Activated CD4-positive, CD25-positive, alpha-beta regulatory T cell treated with anti-CD3 and anti-CD28 coated beads, Interleukin-2, amount 50 U/mL, for 72 hours (primary cell): ENCODE results near the gene MGA.

ENCODE experiments used
- DNase-seq: peaks from one replicate; pipeline ENCODE4 v3.0.0; 2021

The MGA gene

GRCh38 chr15:41789236-41789635 lies 129.0 kb downstream of the MGA start:
- DNase-seq: no peak

DNA sequence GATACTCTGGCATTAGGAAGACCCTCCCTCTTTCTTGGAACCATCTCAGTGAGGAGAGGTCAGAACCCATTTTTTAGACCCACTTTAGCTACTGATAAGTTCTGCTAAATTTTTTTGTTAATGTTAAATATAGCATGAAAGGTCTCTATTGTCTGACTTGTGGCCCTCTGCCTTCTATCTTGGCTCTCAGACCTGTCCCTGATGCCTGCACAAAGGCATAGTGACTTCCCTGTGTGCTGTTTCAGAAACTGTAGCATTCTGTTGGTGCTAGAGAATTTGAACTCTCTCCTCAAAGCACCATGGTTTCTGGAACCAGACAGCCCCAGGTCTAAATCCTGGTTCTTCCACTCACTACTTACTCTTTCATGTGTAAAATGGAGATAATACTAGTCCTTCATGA lies 129.5 kb downstream of the MGA start:
- no peak for DNase-seq

DNA sequence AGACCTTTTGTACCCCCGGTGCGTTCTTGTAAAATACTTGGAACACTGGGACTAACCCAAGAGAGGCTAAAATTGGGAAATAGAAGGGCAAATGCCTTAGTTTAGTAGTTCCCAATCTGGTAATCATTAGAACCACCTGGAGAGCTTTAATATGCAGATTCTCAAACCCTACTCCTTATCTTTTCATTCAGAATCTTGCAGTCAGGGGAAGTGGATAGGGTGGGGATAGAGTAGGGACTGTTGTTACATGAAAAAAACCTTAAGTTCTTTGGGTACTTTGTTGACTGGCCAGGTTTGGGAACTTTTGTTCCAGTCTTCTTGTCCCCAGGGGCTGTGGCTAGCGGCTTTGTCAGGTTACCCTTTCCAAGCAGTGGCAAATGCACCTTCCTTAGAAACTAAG lies 130.0 kb downstream of the MGA start:
- no peak for DNase-seq

DNA sequence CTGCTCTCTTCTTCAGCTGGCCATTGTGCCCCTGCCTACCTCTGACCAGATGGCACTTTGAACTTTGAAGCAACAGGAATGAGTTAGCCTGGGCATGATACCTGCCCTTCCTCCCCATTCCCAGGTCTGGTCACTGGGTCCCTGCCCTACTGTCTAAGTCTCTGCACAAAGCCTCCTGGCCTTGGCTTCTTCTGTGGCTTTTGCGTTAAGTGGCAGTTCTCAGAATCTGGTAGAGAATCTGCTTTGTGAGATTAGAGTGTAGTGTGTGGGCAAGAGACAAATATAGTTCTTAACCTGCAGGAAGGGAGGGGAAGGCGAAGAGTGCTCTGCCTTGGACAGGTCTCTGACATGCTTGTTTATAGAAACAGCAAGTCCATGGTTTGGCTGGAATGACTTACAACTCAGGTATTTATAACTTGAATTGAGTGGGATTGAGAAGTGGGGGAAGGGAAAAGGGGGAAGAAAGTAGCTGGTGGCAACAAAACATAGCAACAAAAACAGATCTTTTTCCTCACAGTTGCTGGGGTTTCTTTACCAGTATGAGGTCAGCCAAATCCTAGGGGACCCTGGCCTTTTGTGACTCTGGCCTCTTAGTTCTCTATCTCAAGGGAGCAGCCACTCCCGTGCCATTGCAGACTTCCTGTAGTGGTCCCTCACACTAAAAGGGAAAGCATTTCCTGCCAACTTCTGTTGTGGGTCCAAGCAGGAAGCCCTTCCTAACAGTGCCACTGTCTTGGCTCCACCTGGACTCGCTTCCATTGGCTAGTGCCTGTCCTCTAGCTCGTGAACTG lies 130.7 kb downstream of the MGA start:
- DNase-seq: no peak

- no peak for DNase-seq
Measured at GRCh38 chr15:41791547-41791937, 131.3 kb downstream of the MGA start.

- no peak for DNase-seq
Measured at GRCh38 chr15:41792000-41792637, 131.9 kb downstream of the MGA start.

DNA sequence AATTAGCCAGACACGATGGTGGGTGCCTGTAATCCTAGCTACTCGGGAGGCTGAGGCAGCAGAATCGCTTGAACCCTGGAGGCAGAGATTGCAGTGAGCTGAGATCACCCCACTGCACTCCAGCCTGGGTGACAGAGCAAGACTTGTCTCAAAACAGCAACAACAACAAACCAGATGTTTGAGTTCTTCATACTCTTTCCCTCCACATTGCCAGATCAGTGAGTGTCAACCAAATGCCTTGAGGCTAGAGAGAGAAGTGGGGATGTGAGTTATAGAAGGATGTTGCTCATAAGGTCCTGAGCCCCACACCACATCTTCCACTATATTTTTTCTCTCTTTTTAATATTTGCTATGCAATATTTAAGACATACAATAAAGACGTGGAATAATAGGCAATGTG lies 133.9 kb downstream of the MGA start:
- DNase-seq: no peak

DNA sequence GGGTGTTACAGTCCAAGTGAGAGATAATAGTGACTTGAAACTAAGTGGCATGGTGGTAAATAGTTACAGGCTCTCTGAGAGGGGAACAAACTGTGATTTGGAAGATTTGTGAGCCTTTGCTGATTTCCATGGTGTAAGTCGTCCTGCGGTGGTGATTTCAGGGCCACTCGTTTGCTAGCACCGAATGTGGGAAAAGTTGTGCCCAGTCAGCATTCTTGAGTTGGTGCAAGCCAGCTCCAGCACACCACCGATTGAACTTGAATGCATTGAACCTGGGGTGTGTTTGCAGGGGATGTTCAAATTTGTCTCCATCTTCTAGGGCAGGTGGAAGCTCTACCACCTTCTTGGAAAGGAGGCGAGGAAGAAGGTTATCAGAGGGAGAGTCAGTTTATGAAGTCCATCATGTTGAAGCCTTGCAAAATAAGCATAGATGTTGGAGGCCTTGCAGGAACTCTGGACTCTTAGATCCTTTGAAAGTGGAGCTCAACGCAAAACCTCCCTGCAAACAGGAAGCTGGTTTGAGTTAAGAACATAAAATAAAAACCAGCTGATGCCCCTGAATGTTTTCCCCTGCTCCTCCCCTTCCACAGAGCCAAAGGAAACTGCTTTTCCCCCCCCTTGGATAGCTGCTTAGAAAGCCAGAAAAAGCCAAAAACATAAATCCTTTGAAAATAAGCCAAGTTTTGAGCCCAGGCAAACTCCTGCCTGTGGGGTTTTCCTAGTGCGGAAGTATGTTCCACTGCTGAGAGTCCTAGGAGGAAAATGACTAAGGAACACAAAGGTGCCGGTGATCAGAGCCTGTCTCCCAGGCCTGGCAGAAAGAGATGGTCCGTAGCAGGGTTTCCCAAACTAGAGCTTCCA lies 136.0 kb downstream of the MGA start:
- no peak for DNase-seq

GRCh38 chr15:41797201-41797944 lies 137.2 kb downstream of the MGA start:
- DNase-seq: no peak

GRCh38 chr15:41798607-41799487 lies 138.6 kb downstream of the MGA start:
- no peak for DNase-seq

DNA sequence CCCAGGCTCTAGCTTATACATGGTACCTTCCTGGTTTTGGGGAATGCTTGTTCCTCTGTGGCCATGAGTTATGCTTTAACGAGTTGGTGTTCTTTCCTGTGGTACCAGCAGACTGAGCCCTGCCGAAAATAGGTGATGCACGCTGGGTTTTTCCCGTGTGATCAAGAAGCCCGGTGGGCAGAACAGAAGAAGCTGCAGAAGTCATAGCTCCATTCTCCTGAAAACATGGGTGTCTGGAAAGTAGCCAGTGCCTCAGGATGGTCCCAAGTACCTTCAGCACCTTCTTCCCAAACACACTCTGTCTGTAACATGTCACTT lies 139.2 kb downstream of the MGA start:
- no peak for DNase-seq

DNA sequence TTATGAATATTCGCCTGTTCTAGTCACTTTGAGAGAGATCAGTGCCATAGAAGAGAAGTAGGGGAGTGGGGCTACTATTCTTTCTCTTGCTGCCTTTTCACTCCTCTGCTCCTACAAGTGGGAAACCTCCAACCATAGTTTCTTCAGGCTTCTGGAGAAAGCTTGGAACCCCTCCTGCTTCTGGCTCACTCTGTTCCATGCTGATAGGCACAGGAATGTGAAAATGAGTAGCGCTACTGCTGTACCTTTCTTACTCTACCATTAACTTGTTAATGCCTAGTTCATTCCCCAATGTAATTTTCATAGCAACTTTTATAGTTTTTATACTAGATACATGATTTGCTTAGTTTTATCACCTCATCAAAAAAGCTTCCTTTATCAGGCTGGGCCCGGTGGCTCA lies 141.0 kb downstream of the MGA start:
- DNase-seq: no peak

GRCh38 chr15:41801850-41802455 lies 141.7 kb downstream of the MGA start:
- DNase-seq: no peak

DNA sequence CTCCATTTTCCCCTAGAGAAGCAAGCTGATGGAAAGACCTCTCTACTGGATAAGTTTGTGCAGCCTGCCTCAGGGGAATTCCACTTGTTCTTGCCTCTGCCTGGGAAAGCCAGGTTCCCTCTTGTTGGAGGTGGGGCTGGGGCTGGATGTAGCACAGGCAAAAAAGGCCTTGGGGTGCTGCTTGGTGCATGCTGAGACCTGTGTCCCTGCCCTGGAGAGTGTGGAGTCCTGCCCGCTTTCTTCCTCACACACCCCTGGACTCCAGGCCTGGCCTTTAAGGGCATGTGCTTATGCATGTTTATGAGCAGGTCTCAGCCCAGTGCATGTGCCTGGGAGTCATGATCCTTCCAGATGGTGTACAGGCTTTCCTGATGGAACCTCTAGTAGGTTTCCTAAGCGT lies 144.2 kb downstream of the MGA start:
- DNase-seq: peak; percentile 12

DNA sequence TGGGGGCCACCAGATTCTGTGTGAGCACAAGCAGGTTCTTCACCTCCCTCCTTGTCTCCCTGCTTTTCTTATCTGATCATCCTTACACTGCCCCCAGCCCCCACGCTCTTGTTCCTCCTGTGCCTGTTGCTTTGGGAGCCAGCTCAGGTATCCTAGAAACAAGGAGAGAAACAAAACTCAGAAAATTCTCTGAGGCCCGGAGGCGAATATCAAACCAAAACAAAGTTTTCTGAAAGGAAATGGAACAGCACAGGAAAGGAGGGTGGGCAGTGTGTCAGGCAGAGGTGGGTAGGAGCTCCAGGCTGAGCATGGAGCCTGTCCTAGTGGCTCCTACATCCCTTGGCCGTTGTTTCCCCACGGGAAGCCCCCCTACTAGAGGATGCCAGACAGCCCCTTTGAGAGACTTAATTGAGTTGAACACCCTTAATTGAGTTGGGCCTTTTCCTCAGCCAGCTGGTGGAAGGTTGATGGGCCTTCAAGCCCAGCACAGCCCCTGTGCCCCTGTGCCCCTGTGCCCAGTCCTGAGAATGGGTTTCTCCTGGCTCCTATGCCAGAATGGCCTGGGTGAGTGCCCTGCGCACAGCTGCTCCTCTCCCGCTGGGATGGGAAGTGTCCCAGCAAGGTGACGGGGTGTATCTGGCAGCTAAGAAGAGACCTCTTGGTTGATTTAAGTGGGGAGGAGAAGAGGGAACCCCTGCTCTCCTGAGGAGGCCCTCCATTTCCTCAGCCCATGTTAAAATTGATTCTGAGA lies 144.9 kb downstream of the MGA start:
- DNase-seq: no peak

DNA sequence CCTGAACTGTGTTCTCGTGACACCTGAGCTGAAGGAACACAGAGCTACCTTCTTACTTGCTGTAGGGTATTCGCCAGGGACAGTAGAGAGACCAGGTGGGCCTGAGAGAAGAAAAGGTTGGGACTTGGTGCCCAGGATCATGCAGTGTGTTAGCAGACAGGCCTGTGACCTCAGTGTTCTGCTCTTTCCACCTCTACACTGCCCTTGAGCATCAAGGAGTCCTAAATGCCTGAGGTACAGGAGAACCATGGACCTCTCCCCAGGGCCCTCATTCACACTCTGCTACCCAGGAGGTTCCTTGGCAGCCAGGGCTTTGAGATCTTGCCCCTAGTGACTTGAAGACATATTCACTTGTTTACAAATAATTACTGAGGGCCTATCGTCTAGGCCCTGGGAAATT lies 145.5 kb downstream of the MGA start:
- DNase-seq: peak; percentile 17

DNA sequence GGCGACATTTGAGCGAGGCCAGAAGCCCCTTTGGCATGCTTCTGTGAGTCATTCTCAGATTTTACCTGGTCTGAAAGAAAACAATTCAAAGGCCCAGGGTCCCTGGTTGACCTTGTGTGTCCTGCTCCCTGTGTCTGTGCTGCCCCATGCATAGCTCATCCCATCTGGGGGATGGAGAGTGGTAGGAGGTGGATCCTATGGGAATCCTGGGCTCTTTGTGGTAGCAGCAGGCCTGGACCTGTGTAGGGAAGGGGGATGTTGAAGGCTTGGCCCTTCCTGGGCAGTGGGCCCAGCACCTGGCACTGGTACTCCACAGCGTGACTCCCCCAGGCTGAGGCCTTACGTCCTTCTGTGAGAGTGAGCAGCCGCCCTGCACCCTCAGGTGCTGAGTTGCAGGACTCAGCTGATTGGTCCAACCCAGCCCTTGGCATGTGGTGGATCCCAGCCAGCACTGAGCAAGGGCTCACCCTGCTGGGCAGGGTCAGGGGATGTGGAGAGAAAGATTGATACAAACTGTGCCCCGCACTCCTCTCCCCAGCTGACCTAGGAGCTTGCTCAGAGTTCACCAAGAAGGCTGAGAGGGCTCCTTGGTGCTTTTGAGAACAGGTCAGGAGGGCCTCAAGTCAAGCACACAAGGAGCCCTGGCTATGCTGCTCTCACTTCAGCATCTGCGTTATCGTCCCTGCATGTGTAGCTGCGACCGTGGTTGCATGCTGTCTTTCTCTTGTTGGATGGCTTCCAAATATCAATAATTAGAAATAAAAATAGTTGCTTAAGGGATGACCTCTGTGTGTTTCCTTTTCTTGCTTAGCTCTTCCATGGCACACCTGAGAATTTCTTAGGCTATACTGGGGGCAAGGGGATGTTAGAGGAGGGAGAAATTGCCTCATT lies 146.3 kb downstream of the MGA start:
- DNase-seq: peak; percentile 17

DNA sequence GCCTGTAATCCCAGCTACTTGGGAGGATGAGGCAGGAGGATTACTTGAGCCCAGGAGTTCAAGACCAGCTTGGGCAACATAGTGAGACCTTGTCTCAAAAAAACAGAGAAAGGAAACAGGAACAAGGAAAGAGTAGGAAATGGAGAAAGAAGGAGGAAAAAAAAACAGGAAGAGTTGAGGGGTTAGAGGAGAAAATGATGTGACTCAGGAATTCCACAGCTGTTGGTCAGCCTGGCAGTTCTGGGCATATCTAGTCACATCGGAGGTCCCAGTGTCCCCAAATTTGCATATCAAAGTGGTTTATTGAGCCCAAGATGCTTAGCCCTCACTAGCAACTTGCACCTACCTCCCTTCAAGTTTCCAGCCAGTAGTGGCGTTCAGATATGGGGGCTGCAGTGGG lies 148.9 kb downstream of the MGA start:
- no peak for DNase-seq

DNA sequence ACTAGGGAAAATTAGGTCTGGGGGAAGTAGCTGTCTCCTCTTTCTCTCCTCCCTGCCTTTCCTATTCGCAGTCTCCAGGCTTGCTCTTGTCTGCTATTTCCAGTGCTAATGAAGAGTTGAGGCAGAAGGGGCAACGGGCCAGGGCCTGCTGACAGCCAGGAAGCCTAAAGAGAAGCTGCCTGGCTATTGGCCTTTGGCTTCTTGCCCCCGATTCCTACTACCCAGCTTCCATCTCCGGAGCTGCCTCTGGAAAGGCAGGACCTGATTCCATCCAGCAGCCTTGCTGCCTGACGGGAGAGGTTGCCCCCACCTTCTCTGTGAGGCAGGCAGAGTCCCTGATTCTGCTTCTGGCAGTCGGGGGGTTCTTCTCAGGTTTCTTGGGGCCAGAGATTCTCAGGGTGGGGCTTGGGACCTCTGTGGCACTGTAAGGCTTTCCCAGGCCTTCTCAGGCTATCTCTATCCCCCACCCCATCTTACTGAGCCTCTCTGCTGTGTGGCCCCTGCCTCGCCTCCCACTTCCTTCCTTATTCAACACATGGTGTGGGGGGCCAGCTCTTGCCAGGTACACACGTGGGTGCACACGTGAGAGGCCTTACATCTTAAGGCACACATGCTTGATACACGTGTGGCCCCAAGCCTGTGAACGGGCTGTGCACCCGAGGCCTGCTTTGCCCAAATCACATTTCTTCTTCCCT lies 149.5 kb downstream of the MGA start:
- DNase-seq: no peak
